Glomerular visceral epithelial cell (primary cell): ENCODE results near the gene UBE2D3.
"Not testable (repeated sequence)": the region's sequence is repeated elsewhere in the genome, so short reads cannot be mapped to it uniquely, and the experiment has no call there.

Source experiments
- DNase-seq: peaks from one replicate; pipeline ENCODE4 v3.0.0-alpha.2; 2016; ENCODE audit errors: extremely low spot score

Gene UBE2D3

DNA sequence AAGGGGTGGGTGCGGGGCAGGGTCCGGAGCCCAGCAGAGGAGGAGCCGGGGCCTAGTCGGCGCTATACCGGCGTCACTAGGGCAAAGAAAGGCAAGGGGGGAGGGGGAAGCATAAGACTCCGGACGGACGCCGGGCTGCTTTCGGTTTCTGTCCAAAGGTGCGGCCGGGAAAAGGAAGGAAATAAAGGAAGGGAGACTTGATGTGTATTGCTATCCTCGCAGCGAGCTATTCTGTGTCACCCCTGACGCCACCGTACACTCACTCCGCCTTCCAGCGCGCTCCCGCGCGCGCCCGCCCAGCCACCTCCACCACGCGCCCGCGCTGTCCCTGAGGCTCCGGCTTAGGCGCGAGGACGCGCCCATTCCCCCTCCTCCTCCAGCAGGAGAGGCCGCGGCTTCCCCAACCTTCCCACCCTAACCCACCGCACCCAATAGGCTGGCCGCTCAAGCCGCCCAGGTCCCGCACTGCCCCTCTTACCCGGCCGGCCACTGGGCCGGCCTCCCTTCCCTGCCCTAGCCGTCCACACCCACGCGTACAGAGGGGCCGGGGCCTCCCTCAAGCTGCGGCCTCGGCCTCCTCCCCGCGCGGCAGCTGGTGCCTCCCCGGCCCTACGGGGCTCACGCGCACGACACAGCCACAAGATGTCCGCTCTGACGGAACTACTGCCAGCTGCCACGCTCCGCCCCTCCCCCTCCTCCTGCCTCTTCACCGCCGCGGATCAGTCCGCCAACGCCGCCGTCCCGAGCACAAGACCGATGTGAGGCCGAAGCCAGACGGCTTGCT, at the start of gene UBE2D3:
Gene UBE2D3 (minus strand): TSS at position 662 of the 784 bp plus-strand sequence. CDS start 1,043 bp downstream, outside the sequence.
- peak; percentile 95 for DNase-seq

DNA sequence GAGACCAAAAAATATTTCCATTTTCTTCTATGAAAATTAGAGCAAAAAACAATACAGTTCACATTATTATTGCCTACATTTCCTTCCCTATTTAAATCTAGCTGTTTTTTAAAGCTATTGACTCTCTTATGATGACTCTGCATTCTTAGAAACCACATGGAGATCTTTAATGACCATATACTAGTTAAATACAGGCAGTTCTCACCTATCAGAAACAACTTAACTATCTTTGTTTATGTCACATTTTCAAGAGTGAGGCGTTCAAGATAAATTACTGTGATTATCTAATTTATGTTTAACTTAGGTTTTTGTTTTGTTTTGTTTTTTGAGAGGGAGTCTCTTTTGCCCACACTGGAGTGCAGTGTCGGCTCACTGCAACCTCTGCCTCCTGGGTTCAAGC, 44.4 kb upstream of the UBE2D3 start:
- no peak for DNase-seq

DNA sequence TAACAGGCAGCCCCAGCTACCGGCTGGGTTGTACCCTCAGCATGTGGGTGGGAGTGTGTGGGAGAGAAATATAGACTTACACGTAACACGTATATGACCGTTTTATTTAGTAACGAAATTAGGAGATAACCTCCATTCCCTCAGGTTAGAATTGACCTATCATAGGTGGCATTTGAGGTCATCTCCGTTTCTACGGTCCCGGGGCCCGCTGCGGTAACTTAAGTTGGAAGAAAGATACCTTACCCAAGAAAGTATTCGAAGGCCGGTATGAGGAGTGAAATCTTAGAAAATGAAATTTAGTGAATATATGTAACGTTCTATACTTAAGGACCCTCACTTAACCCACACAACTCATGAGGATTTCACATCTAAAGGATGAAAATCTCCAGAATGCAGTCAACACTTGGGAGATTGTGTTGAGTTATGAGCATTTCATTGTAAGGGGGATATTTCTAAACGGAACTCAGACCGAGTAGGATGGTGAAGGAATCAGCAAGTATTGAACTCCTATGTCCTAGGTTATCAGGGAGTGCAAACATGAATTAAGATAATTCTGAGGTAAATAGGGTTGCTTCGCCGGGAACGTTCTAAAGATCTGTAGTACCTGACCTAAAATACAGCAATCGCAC, 42.3 kb upstream of the UBE2D3 start:
- no peak for DNase-seq

DNA sequence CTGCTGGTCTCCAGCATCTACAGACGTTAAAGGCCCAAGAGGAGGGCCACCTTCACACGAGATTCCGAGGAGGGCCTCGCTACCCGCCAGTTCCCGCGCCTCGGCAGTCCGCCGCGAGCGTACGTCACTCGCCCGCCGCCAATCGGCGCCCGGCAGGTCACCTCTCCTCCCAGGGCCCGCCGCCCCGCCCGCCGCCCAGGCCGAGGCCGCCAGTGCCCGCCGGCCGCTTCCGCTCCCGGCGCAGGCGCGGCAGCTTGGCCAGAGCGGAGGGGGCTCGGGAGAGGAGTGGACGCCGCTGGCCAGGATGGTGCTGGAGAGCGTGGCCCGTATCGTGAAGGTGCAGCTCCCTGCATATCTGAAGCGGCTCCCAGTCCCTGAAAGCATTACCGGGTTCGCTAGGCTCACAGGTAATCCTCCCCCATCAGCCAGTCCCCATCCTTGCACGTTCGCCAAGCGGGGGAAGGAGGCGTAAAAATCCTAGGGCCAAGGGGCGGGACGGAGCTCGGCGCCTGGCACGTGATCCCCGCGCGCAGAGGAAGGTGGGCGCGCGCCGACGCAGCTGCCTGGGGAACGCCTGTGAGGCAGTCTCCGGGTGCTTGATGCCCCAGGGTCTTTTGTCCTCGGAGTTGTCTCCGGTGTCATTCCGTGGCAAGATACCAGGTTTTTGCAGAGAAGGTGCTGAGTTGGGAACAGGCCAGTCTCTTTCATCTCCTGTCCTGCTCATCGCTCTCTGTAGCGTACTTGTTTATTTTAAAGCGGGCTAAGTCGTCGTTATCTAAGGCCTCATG, 41.6 kb upstream of the UBE2D3 start, which contains the start of gene CISD2:
Gene CISD2 (plus strand): TSS at position 212 of the 788 bp plus-strand sequence. CDS start 93 bp downstream, at position 305.
- DNase-seq, result peak; percentile 95

DNA sequence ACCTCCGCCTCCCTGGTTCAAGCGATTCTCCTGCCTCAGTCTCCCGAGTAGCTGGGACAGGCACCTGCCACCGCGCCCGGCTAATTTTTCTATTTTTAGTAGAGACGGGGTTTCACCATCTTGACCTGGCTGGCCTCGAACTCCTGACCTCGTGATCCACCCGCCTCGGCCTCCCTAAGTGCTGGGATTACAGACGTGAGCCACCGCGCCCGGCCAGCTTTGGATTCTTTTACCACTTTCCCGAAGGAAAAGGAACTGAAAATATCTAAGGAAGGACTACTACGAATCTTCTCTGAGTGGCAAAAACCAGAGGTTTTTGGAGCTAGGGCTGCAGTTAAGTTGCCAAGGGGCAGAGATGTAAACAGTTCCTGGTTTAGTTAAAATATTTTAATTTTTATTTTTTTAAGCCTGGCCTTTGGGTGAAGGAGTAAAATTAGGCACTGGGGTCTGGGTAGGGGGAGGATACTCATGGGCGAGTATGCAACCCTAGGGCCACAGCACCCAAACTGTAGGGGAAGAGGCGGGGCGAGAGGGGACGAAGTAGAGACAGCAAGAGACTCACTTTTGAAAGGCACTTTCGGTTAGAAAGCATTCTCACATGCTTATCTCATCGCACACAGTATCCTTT, 40.9 kb upstream of the UBE2D3 start:
- no peak for DNase-seq

DNA sequence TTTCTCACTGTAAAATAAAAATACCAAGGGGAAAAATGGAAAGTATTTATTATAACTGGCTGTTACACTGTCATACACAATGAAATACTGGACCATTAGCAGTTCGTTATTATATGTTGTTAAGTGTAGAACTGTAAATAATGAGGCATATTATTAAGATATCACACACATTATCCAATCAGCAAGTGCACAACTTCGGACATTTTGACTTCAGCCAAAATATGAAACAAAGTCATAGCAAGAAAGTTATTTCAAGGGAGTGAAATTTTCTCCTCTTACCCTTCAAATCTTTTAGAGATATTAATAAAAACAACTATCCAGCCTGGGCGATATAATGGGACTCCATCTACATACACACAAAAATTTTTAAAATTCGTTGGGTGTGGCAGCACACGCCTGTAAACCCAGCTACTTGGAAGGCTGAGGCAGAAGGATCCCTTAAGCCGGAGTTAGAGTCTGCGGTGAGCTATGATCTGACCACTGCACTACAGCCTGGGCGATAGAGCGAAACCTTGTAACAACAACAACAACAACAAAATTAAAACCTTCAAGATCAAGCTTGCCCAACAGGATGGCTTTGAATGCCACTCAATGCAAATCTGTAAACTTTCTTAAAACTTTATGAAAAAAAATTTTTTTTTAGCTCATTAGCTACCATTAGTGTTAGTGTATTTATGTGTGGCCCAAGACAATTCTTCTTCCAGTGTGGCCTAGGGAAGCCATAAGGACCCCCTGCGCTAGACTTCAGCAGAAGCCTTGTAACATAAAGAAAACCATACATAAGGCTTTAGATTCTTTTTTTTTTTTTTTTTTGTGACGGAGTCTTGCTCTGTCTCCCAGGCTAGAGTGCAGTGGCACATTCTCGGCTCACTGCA, 40.2 kb upstream of the UBE2D3 start:
- no peak for DNase-seq

DNA sequence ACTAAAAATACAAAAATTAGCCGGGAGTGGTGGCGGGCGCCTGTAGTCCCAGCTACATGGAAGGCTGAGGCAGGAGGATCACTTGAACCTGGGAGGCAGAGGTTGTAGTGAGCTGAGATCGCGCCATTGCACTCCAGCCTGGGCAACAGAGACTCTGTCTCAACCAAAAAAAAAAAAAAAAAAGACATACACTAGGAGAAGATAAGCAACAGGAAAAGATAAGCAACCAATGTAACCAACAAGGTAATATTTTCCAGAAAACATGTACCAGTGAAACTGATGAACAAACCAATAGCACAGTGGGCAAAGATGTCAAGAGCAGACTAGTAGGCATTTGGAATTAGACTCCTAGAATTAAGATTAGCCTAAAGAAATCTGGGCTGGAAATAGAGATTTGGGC, 38.0 kb upstream of the UBE2D3 start:
- DNase-seq, result not testable (repeated sequence)

DNA sequence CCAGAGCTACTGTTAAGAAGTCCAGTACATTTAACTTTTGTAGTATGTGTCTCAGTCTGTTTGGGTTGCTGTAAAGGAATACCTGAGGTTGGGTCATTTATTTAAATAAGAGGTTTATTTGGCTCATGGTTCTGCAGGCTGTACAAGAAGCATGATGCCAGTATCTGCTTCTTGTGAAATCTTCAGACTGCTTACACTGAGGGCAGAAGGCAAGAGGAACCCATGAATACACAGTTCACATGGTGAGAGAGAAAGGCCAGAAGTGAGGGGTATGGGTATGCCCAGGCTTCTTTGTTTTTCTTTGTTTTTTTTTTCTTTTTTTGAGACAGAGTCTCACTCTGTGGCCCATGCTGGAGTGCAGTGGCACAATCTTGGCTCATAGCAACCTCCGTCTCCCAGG, 35.4 kb upstream of the UBE2D3 start:
- no peak for DNase-seq

DNA sequence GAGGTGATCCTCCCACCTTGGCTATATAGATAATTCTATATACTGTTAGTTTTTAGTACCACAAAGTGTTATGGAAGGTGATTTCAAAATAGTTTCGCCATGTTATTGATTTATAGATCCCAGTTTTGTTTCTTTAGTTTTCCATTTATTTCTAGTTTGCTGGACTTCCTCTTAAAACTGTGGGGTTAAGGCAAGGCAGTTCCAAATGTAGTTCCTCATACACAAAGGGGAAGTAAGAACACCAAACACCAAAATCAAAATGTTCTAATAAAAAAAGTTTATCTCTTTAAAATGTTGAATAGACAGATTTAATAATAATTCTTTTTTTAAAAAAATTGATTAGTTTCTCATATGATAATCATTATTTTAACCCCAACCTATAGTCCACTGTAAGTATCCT, 34.7 kb upstream of the UBE2D3 start:
- DNase-seq, result no peak

DNA sequence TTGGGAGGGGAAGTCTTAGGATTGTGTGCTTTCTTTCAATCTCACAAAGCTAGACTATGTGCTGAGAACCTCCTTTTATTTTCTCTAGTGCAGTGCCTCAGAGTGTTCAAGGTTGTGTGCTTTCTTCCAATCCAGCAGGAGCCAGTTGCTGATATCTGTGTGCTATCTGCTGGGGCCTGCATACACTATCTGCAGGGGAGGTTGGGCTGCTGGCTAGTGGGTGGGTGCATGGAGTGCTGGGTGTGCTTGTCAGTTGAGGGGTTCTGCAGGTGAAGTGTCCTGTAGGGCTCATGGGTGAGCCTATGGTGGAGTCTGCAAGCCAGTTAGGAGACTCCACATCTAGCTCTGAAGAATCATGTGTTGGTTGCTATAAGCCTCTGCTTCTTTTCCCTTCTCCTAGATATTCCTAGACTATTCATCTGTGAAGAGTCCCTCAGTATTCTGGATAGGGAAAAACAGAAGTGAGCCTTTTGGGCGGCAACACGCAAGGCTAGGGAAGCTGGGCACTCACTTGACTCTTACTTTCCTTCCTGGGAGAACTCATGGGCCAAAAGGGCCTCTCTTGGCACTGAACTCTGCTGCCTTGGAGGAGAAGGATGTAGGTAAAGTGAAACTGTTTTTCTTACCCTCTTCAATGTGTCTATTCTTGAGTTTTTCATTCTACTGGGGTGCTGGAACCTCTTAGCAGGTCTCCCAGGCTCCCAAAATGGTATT, 33.4 kb upstream of the UBE2D3 start:
- DNase-seq, result no peak

DNA sequence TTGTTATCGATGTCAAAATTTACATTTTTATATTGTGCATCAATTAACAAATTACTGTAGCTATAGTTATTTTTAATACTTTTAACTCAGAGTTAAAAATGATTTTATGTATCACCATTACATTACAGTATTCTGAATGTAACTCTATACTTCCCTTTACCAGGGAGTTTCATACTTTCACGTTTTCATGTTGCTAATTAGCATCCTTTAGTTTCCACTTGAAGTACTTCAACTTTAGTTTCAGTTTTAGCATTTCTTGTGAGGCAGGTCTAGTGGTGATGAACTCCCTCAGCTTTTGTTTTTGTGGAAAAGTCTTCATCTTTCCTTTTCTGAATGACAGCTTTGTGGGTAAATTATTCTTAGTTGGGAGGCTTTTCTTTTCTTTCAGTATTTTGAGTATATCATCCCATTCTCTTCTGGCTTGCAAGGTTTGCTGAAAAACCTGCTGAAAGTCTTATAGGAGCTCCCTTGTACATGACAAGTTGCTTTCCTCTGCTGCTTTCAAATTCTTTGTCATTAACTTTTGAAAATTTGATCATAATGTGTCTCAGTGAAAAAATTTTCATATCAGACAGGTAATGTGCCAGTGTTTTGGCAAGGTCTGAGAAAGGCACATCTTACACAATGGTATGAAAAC, 31.6 kb upstream of the UBE2D3 start:
- DNase-seq, result no peak

DNA sequence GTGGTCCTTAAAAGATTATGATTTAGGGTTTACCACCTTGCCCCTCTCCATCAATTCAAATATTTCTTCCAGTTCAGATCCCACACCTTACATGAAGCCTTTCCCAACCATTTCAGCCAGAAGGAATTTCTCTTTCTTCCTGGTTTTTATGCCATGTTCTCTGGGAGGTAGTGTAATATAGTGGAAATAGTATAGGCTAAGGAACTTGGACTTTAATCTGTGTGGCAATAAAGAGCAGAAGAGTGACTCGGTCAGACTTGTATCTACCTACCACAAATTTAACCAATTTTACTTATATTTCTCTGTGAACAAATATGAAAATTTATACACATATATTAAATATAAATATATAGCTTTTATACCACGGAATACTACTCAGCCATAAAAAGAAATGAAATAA, 23.0 kb upstream of the UBE2D3 start:
- no peak for DNase-seq

DNA sequence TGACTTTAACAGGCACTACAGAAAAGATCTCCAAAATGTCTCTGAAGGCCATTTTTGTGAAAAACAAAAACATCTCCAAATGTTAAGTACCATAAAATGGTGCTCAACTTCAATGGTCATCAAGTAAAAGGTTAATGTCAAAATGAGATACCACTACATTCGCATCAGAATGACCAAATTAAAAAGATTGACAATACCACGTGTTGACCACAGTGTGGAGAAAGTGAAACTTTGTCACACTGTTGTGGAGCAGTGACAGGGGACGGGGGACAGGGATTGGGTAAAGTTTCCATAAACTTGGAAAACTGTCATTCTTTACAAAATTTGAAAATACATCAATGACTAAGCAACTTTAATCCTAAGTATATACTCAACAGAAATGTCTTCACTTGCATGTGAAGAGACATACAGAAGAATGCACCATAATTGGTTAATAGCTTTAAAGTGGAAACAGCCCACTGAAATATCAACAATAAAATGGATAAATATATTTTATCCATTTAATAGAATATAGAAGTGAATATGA, 22.3 kb upstream of the UBE2D3 start:
- no peak for DNase-seq

DNA sequence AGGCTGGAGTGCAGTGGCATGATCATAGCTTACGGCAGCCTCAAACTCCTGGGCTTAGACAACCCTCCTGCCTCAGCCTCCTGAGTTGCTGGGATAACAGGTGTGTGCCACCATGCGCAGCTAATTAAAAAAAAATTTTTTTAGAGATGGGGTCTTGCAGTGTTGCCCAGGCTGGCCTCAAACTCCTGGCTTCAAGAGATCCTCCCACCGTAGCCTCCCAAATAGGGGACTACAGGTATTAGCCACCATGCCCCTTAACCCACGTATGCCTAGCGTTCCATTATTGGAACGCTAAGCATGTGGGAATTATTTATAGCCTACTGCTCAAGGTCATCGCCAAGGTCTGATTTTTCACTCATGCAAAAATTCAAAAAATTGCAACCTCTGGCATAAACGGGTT, 20.3 kb upstream of the UBE2D3 start:
- no peak for DNase-seq

DNA sequence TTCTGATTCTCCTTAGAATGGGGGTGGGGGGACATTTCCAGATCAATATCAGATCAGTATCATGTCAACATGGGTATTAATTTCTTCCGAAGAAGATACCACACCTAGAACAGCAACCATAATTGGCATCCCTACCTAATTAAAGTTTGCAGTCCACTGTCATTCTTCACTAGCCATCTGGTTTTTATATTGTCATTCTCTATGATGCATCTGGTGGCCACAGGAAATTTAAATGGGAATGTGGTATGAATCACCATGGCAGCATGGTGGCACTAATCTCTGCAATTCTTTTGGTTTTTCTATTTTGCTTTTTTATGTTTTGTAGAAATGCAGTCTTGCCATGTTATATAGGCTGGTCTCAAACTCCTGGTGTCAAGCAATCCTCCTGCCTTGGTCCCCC, 16.6 kb upstream of the UBE2D3 start:
- no peak for DNase-seq

DNA sequence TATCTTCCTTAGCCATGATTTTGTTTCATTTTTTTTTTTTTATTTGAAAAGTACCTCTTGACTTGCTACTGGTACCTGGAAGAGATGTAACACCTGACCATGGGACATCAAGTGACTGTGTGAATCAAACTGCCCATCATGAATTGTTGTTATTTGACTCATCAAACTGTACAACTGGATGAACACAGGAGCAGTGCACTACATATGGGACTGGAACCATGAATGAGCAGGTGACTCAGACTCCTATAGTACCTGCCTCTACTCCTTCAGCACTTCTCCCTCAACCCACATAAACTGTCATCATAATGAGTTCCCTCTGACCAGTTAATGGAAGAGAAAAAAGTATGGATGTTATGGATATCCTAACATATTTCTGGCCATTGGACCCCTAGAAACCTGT, 15.9 kb upstream of the UBE2D3 start:
- DNase-seq, result peak; percentile 39

DNA sequence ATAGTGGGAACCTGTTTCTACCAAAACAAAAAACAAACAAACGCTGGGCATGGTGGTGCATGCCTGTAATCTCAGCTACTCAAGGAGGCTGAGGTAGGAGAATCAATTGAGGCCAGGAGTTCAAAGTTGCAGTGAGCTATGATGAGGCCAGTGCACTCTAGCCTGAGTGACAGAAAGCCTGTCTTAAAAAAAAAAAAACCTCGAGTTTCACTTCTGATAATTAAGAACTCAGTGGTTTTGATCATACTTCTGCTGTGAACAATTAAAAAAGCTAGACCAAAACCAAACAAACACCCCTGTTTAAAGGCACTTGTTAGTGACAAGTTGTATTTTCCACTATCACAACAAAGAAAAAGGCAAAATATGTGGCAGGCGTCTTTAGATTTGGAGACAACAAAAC, 15.0 kb upstream of the UBE2D3 start:
- no peak for DNase-seq

DNA sequence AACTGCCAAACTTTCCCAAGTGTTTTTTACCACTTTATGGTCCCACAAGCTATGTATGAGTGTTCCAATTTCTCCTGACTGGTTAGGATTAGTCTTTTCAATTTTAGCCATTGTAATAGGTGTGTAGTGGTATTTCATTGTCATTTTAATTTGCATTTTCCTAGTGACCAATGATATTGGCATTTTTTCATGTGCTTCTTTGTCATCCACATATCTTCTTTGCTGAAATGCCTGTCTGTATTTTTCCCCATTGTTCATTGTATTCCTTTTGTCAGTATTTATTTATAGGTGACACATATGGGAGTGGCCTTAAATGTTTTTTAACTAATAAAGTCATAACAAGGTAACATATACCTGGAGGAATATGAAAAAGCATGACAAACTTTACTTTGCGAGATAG, 9.2 kb upstream of the UBE2D3 start:
- no peak for DNase-seq

DNA sequence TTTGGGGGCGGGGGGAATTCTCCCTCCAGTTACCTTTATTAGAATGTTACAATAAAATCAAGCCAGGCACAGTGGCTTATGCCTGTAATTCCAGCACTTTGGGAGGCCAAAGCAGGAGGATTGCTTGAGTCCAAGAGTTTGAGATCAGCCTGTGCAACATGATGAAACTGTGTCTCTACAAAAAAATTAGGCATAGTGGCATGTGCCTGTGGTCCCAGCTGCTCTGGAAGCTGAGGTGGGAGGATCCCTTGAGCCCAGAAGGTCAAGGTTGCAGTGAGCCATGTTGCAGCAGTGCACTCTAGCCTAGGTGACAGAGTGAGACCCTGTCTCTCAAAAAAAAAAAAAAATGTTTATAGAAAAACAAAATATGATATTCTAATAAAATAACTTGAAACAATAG, 5.3 kb upstream of the UBE2D3 start:
- DNase-seq, result no peak

DNA sequence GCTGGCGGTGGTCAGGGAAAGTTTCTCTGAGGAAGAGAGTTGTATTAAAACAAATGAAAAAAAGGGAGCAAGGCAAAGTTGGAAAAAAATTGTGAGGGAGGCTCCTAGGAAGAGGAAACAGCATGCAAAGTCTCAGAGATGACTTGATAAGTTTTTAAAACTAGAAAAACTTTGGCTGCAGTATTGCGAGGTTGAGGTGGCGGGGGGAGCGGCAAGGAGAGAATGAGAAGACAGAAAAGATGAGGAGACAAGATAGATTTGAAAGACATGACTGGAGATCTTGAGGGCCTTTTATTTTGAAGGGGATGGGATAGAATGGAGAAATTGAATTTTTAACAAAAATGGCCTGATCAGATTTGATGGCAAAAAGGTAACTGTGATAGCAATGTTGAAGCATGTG, 4.8 kb upstream of the UBE2D3 start:
- DNase-seq, result no peak
